Neutrophil (primary cell): Measurements from ENCODE around the gene SYTL1.

Experiments used
- H3K27ac ChIP-seq: fragments of 200-600 bp; sonication (generic); 2 replicates; pipeline ENCODE4 v1.5.1; 2016; ENCODE audit warnings: mild to moderate bottlenecking, moderate library complexity
- H3K27me3 ChIP-seq: fragments of 200-600 bp; sonication (generic); 2 replicates; pipeline ENCODE4 v1.6.0; 2016; ENCODE audit warnings: mild to moderate bottlenecking
- H3K36me3 ChIP-seq: fragments of 200-600 bp; sonication (generic); 2 replicates; pipeline ENCODE4 v1.5.1; 2017
- H3K4me1 ChIP-seq, 2 experiments: fragments of 200-600 bp in 1 of 2; sonication (generic) in 1 of 2; 1 replicate in 1 of 2; 2 replicates in 1 of 2; pipeline versions ENCODE4 v1.5.1 to v1.6.1; 2013 to 2016; ENCODE audit warnings: low read depth in 1 of 2, low read length in 1 of 2, mild to moderate bottlenecking in 1 of 2, moderate library complexity in 1 of 2; ENCODE audit not compliant: control insufficient read depth in 1 of 2, insufficient read depth in 1 of 2
- H3K4me3 ChIP-seq, 2 experiments: fragments of 200-600 bp in 1 of 2; sonication (generic) in 1 of 2; 1 replicate in 1 of 2; 2 replicates in 1 of 2; pipeline ENCODE4 v1.5.1; 2013 to 2016; ENCODE audit warnings: low read depth in 1 of 2, low read length in 1 of 2, mild to moderate bottlenecking in 1 of 2, moderate library complexity in 1 of 2
- H3K9me3 ChIP-seq: fragments of 200-600 bp; sonication (generic); 2 replicates; pipeline ENCODE4 v1.5.1; 2016
- TF ChIP-seq, protein P1 (sequence below): fragments of 200-600 bp; sonication (generic); IDR thresholded peaks from 2 replicates; pipeline ENCODE4 v1.5.1; 2016; ENCODE audit warnings: antibody characterized with exemption

Gene SYTL1

DNA sequence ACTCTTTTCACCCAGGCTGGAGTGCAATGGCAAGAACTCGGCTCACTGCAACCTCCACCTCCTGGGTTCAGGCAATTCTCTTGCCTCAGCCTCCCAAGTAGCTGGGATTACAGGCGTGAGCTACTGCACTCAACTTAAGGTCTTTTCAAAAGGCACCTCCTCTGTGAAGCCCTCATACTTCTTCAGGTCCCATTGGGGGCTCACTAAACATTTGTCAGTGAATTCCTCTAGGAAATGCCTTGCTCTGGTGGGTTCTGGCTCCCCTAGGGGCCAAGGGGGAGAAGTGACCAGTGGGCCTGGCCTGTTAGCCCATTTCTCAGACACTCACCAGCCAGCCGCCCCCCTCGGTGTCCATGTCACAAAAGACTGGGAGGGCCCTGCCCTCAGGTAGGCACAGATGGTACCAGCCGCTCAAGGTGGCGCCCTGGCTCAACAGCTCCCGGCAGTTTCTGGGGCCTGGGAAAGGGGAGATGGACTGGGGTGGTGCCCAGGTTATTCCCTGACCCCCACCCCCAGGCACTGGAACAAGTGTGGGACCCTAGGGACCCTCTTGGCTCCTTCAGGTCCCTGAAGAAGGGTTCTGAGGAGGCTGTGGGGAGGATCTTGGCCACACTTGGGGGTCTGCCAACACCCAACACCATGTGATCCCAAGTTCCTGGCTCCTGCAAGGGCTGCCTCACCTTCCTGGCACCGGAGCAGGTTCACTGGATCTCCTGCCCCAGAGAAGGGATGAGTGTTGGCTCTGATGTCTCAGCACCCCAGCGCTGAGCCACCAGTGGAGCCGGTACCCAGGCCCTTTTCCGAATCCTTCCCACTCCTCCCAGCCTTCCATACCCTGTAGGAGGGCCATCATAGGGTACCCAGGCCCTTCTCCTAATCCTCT is 31.2 kb downstream of the SYTL1 start:
- H3K4me3 ChIP-seq, result no peak overlapping the region
- no peaks in the 10 kb centered on the region for H3K9me3 ChIP-seq

DNA sequence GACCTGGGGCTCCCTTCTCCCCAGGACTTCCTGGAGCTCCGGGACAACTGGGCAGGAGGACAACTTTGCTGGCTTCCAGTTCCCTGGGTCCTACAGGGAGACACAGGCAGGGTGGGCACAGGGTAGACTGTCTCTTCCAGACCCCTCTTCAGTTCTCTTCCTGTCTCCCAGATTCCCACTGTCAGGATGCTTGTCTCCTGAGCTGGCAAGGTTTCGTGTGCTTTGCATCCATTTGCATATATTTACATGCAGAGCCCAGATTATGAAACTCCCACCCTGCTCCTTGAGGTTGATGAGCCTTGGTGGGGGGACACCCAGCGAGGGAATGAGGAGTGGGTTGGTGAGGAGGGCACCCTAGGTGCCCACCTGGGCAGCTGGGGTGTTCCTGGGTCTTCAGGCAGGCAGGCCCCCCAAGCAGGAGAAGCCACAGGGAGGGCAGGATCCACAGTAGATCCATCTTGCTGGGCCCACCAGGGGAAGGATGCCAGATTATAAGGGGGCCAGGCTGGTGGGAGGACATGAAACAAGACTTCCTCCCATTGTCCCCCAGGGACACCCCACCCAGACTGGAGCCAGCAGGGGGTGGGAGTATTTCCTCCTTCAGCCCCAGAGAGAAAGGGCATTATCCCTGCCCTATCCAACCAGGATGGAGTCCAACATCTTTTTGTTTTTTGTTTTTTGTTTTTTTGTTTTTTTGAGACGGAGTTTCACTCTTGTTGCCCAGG is 32.7 kb downstream of the SYTL1 start, which contains the start of gene FCN3:
TSS of gene FCN3 (minus strand) at position 463 of the 725 bp plus-strand sequence. CDS start at position 457, 6 bp downstream.
- Histone ChIP-seq H3K27ac (no peak within 1 kb of the TSS), H3K4me3 (no peak within 1 kb of the TSS), H3K36me3 (no peaks in the 10 kb centered on the region), H3K4me1 (peaks cover 10 to 13% of the 10 kb centered on the region in 2 experiments), H3K9me3 (no peaks in the 10 kb centered on the region), H3K27me3 (no peaks in the 10 kb centered on the region)
- TF ChIP-seq, protein P1, sequence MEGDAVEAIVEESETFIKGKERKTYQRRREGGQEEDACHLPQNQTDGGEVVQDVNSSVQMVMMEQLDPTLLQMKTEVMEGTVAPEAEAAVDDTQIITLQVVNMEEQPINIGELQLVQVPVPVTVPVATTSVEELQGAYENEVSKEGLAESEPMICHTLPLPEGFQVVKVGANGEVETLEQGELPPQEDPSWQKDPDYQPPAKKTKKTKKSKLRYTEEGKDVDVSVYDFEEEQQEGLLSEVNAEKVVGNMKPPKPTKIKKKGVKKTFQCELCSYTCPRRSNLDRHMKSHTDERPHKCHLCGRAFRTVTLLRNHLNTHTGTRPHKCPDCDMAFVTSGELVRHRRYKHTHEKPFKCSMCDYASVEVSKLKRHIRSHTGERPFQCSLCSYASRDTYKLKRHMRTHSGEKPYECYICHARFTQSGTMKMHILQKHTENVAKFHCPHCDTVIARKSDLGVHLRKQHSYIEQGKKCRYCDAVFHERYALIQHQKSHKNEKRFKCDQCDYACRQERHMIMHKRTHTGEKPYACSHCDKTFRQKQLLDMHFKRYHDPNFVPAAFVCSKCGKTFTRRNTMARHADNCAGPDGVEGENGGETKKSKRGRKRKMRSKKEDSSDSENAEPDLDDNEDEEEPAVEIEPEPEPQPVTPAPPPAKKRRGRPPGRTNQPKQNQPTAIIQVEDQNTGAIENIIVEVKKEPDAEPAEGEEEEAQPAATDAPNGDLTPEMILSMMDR, result no peak

More for the DNA sequence above, 31.2 kb downstream of the SYTL1 start:
- H3K4me1 ChIP-seq, result peaks cover 25 to 27% of the 10 kb centered on the region in 2 experiments
- no peaks in the 10 kb centered on the region for H3K36me3 ChIP-seq
- H3K27ac ChIP-seq, result no peak overlapping the region
- H3K27me3 ChIP-seq, result no peaks in the 10 kb centered on the region
- TF ChIP-seq, protein P1, result no peak

DNA sequence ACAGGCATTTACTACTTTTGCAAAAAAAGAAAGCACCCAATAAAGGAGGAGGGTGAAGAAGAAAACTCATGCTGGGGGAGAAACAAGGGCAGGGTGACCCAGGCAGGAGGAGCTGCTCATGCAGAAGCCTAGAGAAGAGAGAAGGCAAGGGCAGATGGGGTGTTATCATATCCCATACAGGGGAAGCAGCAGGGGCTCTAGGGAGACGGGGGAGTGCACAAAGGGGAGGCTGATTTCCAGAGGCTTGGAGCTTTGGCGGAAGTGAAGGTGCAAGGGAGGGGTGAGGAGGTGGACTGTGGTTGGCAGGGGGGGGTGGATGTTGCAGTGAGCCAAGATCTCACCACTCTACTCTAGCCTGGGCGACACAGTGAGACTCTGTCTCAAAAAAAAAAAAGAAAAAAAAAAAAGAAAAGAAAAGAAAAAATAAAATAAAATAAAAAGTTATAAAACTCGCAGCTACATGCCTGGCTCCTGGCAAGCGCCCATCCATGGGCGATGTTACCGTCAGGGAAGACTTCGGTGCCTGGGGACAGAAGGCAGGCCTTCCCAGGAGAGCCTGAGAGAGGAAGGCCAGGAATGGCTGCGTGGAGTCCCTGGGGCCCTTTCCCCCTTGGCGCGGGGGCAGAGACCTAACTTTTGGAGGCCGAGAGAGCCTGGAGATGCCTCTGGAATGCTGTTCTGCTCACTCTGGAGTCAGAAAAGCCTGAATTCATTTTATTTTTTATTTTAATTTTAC is 36.1 kb downstream of the SYTL1 start:
- Histone ChIP-seq H3K4me1 (peaks cover 0 to 2% of the 10 kb centered on the region in 2 experiments), H3K36me3 (no peaks in the 10 kb centered on the region), H3K27ac (no peak overlapping the region), H3K27me3 (peaks cover 17% of the 10 kb centered on the region), H3K9me3 (no peaks in the 10 kb centered on the region), H3K4me3 (no peak overlapping the region)
- TF ChIP-seq, protein P1, result no peak

DNA sequence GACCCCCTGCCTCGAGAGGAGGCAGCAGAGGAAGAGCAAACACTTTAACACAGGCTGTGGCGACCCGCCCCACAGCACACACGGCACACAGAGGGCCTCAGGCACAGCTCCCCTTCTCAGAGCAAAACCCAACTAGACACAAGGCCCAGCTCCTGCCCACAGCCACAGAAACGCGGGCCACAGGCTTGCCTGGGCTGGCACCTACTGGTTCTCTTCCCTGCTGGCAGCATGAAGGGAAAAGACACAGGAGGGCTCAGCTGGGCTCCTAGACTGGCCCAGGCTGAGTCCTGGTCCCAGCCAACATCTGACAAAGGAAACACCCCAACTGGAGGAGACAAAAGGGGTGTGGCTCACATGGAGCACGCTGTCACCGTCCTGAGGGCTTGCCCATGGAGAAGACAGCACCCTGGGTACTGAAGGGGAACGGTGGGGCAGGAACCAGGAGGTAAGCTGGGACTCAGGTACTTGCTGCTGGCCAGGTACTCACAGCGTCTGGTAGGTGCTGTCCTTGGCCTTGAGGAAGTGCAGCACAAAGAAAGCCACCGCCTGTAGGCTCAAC is 37.8 kb downstream of the SYTL1 start:
- Histone ChIP-seq H3K27me3 (peaks cover 22% of the 10 kb centered on the region), H3K36me3 (no peaks in the 10 kb centered on the region), H3K4me1 (peaks cover 0 to 9% of the 10 kb centered on the region in 2 experiments), H3K27ac (no peak overlapping the region), H3K4me3 (no peak overlapping the region), H3K9me3 (no peaks in the 10 kb centered on the region)
- TF ChIP-seq, protein P1, result no peak

DNA sequence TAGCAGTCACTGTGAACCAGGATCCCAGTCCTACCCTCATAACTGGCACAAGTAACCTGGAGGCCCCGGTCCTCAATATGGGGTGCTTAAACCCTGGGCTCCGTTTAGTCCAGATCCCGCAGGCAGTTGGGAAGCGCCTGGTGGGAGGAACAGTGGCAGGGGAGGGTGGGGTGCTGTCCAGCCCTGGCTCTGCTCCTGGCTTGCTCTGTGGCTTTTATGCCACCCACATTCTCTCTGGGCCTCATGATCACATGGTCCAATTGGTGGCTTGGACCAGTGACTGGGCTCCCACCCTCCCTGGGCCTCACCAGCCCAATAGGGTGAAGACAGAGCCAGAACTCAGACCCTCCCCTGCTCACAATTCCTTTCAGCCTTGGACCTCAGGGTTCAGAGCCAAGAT is 38.4 kb downstream of the SYTL1 start:
- Histone ChIP-seq H3K27me3 (peaks cover 22% of the 10 kb centered on the region), H3K4me3 (no peak overlapping the region), H3K9me3 (no peaks in the 10 kb centered on the region), H3K4me1 (peaks cover 0 to 9% of the 10 kb centered on the region in 2 experiments), H3K36me3 (no peaks in the 10 kb centered on the region), H3K27ac (no peak overlapping the region)
- TF ChIP-seq, protein P1, result no peak
